Measurements from ENCODE around the gene PLET1.
"Not testable (repeated sequence)": the region's sequence is repeated elsewhere in the genome, so short reads cannot be mapped to it uniquely, and the experiment has no call there.

PLET1 gene

GRCh38 chr11:112206071-112206470 lies 54.6 kb downstream of the PLET1 start:
- DNase-seq = no peak

GRCh38 chr11:112200252-112200651 lies 60.4 kb downstream of the PLET1 start:
- DNase-seq = no peak

GRCh38 chr11:112199101-112199500 lies 61.6 kb downstream of the PLET1 start:
- DNase-seq = not testable (repeated sequence)

Data from NCI-H2029 (cell line).